ENCODE measurements around the gene PCDHGA6.
"Not testable (repeated sequence)": the region's sequence is repeated elsewhere in the genome, so short reads cannot be mapped to it uniquely, and the experiment has no call there.

The PCDHGA6 gene

GRCh38 chr5:141373673-141374317, at the start of gene PCDHGA6:
PCDHGA6 (plus strand) TSS chr5:141373891; CDS start chr5:141374084, 193 bp downstream.
- no peak for DNase-seq

GRCh38 chr5:141326088-141326854, 47.4 kb upstream of the PCDHGA6 start:
- peak; percentile 70 for DNase-seq

DNA sequence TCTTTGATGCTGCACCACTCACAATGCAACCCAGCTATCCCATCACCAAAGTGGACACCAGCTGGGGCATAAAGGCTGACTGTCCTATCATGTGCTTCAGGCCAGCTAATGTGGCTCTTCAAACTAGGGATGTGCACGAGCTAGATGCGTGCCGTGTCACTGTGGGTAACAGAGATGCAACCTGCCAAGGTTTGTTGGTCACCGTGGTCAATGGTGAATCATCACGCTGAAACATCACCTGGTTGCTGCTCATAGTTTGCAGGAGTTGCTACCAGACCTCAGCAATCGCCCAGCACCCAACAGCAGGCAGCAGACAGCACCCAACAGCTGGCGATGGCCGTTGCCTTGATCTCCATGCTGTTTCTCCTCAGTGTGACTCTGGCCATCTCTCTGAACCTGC, 45.5 kb upstream of the PCDHGA6 start:
- DNase-seq, result no peak

DNA sequence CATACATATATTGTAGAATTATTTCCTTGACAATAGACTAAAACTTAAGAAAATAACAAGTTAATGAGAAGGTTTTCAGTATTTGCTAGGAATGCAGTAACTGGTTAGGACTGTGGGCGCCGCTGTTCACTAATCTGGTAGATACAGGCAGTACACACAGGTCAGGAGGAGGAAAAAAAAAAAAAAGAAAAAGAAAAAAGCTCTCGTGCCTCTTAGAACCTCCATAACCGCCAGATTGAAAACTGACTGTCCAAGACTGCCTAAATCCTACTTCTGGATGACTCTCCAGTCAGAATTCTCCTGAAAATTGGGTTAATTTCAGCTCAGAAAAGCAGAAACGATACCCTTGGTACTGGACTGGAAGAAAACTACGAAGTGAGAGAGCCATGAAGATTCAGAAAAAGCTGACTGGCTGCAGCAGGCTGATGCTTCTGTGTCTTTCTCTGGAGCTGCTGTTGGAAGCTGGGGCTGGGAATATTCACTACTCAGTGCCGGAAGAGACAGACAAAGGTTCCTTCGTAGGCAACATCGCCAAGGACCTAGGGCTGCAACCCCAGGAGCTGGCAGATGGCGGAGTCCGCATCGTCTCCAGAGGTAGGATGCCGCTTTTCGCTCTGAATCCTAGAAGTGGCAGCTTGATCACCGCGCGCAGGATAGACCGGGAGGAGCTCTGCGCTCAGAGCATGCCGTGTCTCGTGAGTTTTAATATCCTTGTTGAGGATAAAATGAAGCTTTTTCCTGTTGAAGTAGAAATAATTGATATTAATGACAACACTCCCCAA, 43.2 kb upstream of the PCDHGA6 start, which contains the start of gene PCDHGA1:
PCDHGA1 (plus strand) TSS at position 216 of the 782 bp plus-strand sequence.
- no peak for DNase-seq

DNA sequence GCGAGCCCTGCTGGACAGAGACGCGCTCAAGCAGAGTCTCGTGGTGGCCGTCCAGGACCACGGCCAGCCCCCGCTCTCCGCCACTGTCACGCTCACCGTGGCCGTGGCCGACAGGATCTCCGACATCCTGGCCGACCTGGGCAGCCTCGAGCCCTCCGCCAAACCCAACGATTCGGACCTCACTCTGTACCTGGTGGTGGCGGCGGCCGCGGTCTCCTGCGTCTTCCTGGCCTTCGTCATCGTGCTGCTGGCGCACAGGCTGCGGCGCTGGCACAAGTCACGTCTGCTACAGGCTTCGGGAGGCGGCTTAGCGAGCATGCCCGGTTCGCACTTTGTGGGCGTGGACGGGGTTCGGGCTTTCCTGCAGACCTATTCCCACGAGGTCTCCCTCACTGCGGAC, 41.1 kb upstream of the PCDHGA6 start:
- not testable (repeated sequence) for DNase-seq

- no peak for DNase-seq
These were observed 35.0 kb upstream of the PCDHGA6 start, which contains the start of gene PCDHGA2 for GRCh38 chr5:141338538-141339306. PCDHGA2 (plus strand) TSS chr5:141338760.

GRCh38 chr5:141340781-141341354, 32.8 kb upstream of the PCDHGA6 start:
- not testable (repeated sequence) for DNase-seq

- no peak for DNase-seq
These were observed 30.9 kb upstream of the PCDHGA6 start for GRCh38 chr5:141342773-141343172.

DNA sequence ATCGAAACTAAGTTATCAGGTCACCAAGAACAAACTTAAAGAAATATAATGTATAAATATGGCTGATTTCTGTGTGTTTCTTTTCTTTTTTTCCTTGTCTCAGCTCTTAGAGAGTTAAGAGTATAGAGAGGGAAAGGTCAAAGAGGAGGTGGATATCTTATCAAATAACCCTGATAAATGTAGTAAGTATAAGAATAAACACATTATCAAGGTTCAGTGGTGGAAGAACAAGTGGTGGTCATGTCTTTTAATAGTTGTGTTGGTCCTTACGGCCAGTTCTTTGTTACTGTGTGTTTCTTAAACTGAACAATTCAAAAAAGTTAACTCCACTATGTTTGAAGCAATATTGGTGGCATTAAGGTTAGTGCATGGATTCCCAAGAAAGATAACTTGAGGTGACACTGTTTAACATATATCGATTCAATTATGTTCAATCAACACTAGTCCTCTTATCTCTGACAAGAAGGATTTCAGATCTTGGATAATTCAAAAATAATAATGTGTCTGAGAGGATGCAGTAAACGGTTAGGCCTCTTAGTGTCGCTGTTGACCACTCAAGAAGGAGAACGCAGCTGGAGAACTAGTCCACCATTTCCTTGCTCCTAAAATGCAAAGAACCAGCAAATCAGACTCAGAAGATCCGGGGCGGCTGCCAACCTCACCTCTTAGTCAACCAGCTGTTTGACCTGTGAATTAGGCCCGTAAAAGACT, 30.3 kb upstream of the PCDHGA6 start, which contains the start of gene PCDHGA3:
PCDHGA3 (plus strand) TSS at position 588 of the 711 bp plus-strand sequence. CDS start 205 bp downstream, outside the sequence.
- DNase-seq, result no peak

- no peak for DNase-seq
These were observed 29.7 kb upstream of the PCDHGA6 start for GRCh38 chr5:141343953-141344463.

DNA sequence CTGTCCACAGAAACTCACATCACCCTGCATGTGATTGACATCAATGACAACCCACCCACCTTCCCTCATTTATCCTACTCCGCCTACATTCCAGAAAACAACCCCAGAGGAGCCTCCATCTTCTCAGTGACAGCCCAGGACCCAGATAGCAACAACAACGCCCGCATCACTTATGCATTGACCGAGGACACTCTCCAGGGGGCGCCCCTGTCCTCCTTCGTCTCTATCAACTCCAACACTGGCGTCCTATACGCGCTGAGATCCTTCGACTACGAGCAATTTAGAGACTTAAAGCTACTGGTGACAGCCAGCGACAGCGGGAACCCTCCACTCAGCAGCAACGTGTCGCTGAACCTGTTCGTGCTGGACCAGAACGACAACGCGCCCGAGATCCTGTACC, 28.4 kb upstream of the PCDHGA6 start:
- DNase-seq, result no peak

DNA sequence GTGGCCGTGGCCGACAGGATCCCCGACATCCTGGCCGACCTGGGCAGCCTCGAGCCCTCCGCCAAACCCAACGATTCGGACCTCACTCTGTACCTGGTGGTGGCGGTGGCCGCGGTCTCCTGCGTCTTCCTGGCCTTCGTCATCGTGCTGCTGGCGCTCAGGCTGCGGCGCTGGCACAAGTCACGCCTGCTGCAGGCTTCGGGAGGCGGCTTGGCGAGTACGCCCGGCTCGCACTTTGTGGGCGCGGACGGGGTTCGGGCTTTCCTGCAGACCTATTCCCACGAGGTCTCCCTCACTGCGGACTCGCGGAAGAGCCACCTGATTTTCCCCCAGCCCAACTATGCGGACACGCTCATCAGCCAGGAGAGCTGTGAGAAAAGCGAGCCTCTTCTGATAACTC, 27.7 kb upstream of the PCDHGA6 start:
- DNase-seq, result not testable (repeated sequence)

- no peak for DNase-seq
These were observed 23.6 kb upstream of the PCDHGA6 start, which contains the start of gene PCDHGB1 for GRCh38 chr5:141349917-141350619. PCDHGB1 (plus strand) TSS chr5:141350099; CDS start chr5:141350261, 162 bp downstream.

- DNase-seq, result no peak
These were observed 22.1 kb upstream of the PCDHGA6 start for GRCh38 chr5:141351591-141351990.

DNA sequence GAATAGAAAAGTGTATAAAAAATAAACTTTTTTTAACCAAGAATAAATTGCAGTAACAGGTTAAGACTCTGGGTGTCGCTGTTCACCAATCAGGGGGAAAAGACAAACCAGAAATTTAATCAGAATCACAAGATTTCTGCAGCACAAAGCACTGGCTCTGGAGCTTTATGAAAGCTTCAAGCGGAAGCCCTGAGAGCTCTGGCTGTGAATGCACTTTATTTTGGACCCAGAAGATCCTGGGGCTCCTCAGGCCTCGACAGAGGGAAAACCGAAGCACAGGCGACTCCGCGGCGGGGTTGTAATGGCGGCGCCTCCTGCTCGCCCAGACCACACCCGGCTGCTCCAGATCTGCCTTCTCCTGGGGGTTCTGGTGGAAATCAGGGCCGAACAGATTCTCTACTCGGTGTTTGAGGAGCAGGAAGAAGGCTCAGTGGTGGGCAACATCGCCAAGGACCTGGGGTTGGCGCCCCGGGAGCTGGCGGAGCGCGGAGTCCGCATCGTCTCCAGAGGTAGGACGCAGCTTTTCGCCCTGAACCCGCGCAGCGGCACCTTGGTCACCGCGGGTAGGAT, 18.7 kb upstream of the PCDHGA6 start, which contains the start of gene PCDHGA4:
PCDHGA4 (plus strand) TSS at position 122 of the 570 bp plus-strand sequence; CDS start at position 209, 87 bp downstream.
- DNase-seq, result no peak

- DNase-seq, result no peak
These were observed 18.1 kb upstream of the PCDHGA6 start for GRCh38 chr5:141355641-141356040.

GRCh38 chr5:141356133-141356532, 17.6 kb upstream of the PCDHGA6 start:
- no peak for DNase-seq

- DNase-seq, result no peak
These were observed 16.7 kb upstream of the PCDHGA6 start for GRCh38 chr5:141356950-141357349.

GRCh38 chr5:141359790-141360426, 13.8 kb upstream of the PCDHGA6 start, which contains the start of gene PCDHGB2:
PCDHGB2 (plus strand) TSS chr5:141359994; CDS start chr5:141360136, 142 bp downstream.
- no peak for DNase-seq
